ENCODE results near the gene SENP5. TPM values are rescaled to one million over a fixed set of nuclear protein-coding genes. Genes with fewer than 3 reads are reported as not detected.
"Not testable (repeated sequence)": the region's sequence is repeated elsewhere in the genome, so short reads cannot be mapped to it uniquely, and the experiment has no call there.

Gene SENP5
- total RNA-seq = 10 to 100 TPM; 13.2 to 46.8 TPM

- Histone ChIP-seq H3K36me3 (replicated peaks in 1 of 2; ENCODE audit: insufficient read depth in 1 of 2, low read depth in 2 of 2) (no peaks in the 10 kb centered on the region), H3K4me3 (peak within 1 kb of the TSS; percentile 81 to 99), H3K27ac (peak within 1 kb of the TSS; percentile 76 to 98 (median 86)), H3K4me1 (peaks cover 24% of the 10 kb centered on the region), H3K27me3 (no peaks in the 10 kb centered on the region), H3K9me3 (no peaks in the 10 kb centered on the region)
- 0 to 1% methylated on average over 29 to 60 of the region's 93 CpGs for WGBS, 2 donors
- peak; percentile 98 for ATAC-seq
- TF ChIP-seq POLR2A (IDR thresholded peaks at IDR 0.05) (peak; percentile 94 to 96 (median 95)), CTCF (IDR thresholded peaks at IDR 0.05) (peak in 1 of 7 experiments; percentile 2)
- intact Hi-C loops (cut with DNase I) = no loop called here
- peak; percentile 90 to 94 (median 92) for DNase-seq
Measured at GRCh38 chr3:196867507-196868296, at the start of gene SENP5. Gene SENP5, plus strand, starts transcription at chr3:196867920. Its CDS starts 17,262 bp downstream, at chr3:196885182.

- H3K9me3 ChIP-seq = no peaks in the 10 kb centered on the region
- no peaks in the 10 kb centered on the region for H3K27me3 ChIP-seq
- no peaks in the 10 kb centered on the region for H3K4me1 ChIP-seq
- TF ChIP-seq CTCF (IDR thresholded peaks at IDR 0.05) (no peak), POLR2A (IDR thresholded peaks at IDR 0.05) (no peak)
- H3K36me3 ChIP-seq (replicated peaks in 1 of 2; ENCODE audit: insufficient read depth in 1 of 2, low read depth in 2 of 2) = peaks cover 4 to 28% of the 10 kb centered on the region in 2 donors
- 89 to 97% methylated on average over 6 of the region's 6 CpGs for WGBS, 2 donors
- DNase-seq = no peak
- no peak overlapping the region for H3K27ac ChIP-seq
- H3K4me3 ChIP-seq = no peak overlapping the region
- intact Hi-C loops (cut with DNase I) = no loop called here
- no peak for ATAC-seq
Measured at GRCh38 chr3:196821806-196822355, 45.8 kb upstream of the SENP5 start.

- H3K4me3 ChIP-seq; H3K36me3 ChIP-seq (replicated peaks in 1 of 2; ENCODE audit: insufficient read depth in 1 of 2, low read depth in 2 of 2); H3K27ac ChIP-seq; H3K9me3 ChIP-seq; H3K4me1 ChIP-seq; intact Hi-C loops (cut with DNase I); ATAC-seq; H3K27me3 ChIP-seq; DNase-seq: not testable (repeated sequence)
- 89 to 96% methylated on average over 3 of the region's 3 CpGs for WGBS, 2 donors
Measured at GRCh38 chr3:196829651-196830050, 38.1 kb upstream of the SENP5 start.

GRCh38 chr3:196835086-196835485, 32.6 kb upstream of the SENP5 start:
- no peaks in the 10 kb centered on the region for H3K27me3 ChIP-seq
- H3K36me3 ChIP-seq (replicated peaks in 1 of 2; ENCODE audit: insufficient read depth in 1 of 2, low read depth in 2 of 2) = peaks cover 0 to 4% of the 10 kb centered on the region in 2 donors
- H3K9me3 ChIP-seq = no peaks in the 10 kb centered on the region
- 62 to 65% methylated on average over 8 of the region's 8 CpGs for WGBS, 2 donors
- DNase-seq (no peak), ATAC-seq (no peak)
- H3K4me3 ChIP-seq = no peak overlapping the region
- TF ChIP-seq POLR2A (IDR thresholded peaks at IDR 0.05) = no peak
- no peak for TF ChIP-seq CTCF (IDR thresholded peaks at IDR 0.05)
- H3K4me1 ChIP-seq = no peaks in the 10 kb centered on the region
- no peak overlapping the region for H3K27ac ChIP-seq
- intact Hi-C loops (cut with DNase I) = no loop called here

- H3K4me1 ChIP-seq; H3K9me3 ChIP-seq; H3K27me3 ChIP-seq; DNase-seq; H3K4me3 ChIP-seq; H3K36me3 ChIP-seq (replicated peaks in 1 of 2; ENCODE audit: insufficient read depth in 1 of 2, low read depth in 2 of 2); H3K27ac ChIP-seq; ATAC-seq; intact Hi-C loops (cut with DNase I): not testable (repeated sequence)
- WGBS, 2 donors = 82 to 100% methylated on average over 1 of the region's 1 CpG
Measured at GRCh38 chr3:196836626-196837025, 31.1 kb upstream of the SENP5 start.
